IPS DF 4.7 (cell line): ENCODE data around the gene CCT5.
"Not testable (repeated sequence)": the region's sequence is repeated elsewhere in the genome, so short reads cannot be mapped to it uniquely, and the experiment has no call there.

Source experiments
- DNase-seq: peaks from one replicate; pipeline ENCODE4 v3.0.0-alpha.2; 2013; ENCODE audit warnings: low spot score; ENCODE audit errors: extremely low read depth

CCT5 gene

DNA sequence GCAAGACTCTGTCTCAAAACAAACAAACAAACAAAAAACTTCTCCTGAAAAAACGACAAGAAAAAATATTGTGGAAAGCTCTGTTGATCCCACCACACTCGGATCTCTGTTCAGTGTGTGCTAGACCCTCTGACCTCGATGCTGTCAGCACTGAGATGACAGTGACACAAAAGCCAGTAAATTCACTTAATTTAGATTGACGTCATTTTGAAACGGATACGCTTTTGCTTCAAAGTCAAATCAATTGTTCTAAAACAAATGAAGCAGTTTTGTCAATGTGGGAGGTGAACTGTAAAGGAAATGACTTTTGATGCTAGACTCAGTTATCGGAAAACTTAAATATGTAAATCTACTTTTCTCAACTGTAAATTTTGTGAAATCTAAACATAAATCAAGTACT, 26.6 kb downstream of the CCT5 start:
- no peak for DNase-seq

DNA sequence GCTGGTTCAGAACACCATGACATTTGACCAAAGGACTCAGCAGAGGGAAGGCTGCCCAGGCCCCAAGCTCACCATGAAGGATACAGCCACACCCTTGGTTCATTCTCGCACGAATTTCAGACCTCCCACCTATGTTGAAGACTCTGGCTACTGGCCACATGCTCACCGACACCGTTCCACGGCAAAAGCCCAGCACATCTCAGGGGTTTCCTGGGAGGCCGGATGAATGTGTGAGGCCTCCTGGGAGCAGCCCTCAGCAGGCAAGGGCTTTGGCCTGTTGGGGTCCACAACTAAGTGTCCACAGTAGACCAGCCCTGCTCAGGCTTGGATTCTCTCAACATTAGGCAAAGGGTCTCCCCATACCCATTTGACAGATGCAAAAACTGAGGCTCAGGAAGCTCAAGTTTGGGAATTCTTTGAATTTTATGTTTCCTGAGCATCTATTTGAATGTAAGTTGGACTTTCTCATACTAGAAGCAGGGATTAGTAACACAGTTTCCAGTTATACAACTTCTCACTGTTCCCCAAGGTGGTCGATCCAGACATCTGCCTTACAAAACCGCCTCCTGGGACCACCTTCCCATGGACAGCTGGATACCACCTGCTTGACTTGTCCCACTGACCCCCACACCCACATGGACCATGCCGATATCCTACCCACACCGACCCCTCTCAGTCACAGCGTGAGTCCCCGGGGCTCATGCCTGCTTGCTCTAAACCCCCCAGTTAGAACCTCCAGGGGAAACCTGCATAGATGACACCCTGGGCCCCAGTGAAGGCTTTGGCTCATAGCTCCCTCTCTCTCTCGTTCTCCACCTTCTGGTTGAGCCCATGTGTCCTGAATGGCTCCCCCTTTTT, 27.9 kb downstream of the CCT5 start:
- DNase-seq, result no peak

DNA sequence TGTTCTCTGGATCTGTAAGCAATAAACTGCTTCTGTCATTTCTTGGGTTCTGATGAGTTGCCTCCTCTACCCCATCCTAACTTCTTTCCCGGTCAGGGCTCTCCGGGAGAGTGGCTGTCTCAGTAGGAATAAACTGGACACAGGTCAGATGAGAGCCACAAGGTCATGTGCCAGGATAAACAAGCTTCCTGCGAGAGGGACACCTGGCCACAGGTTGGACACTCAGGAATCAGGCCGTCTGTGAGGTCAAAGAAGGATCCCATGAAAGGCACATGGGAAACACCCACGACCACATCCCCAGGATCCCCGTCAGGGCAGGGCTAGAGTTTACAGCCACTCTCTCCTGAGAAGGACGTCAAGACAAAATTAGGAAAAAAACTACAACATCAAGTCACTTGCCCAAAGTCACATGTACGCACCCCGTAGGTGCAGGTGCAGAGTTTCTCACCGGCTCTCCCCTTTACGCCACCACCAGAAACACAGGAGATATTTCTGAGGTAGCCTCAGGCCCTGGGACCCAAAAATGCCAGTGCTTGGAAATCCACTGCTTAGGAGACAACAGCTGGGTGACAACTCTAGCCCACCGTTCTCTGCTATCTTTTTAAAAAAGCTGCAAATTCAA, 28.7 kb downstream of the CCT5 start:
- no peak for DNase-seq

GRCh38 chr5:10279328-10279727, 29.2 kb downstream of the CCT5 start:
- DNase-seq, result no peak

- DNase-seq, result no peak
Measured at GRCh38 chr5:10279925-10280720, 30.0 kb downstream of the CCT5 start.

DNA sequence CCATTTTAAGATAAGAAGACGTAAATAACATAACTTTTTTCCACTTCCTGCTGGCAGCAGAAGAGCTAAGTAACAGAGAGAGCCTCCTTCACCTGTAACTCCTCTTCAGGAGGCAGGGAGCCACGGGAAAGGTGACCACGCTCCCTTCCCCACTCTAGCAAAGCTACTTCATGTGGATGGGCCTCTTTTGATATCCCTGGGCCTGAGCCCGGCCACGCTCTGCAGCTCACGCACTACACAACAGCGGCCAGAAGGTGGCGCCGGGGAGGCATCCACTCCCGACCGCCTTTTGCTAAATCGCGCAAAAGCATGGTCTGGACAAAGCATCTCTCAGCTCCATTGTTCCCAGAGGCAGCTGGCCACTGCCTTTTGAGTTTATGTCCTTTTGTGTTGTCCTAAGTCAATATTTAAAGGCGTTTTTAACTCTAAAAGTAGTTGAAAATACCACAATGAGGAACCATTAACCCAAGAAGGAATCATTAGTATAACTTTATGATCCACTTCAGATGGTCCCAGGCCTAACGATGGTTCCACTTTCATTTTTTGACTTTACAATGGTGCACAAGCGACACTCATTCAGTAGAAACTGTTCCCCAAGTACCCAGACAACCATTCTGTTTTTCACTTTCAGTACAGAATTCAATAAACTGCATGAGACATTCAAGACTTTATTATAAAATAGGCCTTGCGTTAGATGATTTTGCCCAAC, 34.0 kb downstream of the CCT5 start:
- peak; percentile 62 for DNase-seq

DNA sequence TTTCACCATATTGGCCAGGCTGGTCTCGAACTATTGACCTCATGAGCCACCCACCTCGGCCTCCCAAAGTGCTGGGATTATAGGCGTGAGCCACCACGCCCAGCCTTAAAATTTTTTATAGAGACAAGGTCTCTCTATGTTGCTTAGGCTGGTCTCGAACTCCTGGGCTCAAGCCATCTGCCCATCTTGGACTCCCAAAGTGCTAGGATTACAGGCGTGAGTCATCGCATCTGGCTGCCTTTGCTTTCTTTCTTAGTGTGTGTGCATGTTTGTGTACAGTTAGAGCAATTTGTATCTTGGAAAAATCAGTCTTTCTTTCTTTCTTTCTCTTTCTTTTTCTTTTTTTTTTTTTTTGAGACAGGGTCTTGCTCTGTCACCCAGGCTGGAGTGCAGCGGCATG, 35.3 kb downstream of the CCT5 start:
- DNase-seq, result not testable (repeated sequence)

GRCh38 chr5:10286162-10286861, 36.2 kb downstream of the CCT5 start:
- DNase-seq, result no peak

DNA sequence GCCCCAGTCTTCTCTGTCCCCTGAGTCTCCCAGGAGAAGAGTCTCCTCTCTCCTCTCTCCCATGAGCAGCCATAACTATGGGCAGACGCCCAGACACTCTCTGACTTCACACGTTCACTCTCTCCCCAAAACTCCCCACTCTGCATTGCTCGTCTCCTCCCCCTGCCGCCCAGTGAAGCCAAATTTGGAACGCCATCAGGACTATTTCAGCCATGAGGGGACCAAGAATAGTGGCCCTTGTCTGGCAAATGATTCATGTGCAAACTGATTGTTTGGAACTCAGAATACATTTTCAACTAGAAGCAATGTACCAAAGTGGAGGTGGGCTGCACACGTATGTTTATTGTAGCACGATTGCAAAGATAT, 36.8 kb downstream of the CCT5 start:
- no peak for DNase-seq

GRCh38 chr5:10288592-10289219, 38.6 kb downstream of the CCT5 start:
- DNase-seq, result no peak

- no peak for DNase-seq
Measured at GRCh38 chr5:10289353-10289752, 39.3 kb downstream of the CCT5 start.

DNA sequence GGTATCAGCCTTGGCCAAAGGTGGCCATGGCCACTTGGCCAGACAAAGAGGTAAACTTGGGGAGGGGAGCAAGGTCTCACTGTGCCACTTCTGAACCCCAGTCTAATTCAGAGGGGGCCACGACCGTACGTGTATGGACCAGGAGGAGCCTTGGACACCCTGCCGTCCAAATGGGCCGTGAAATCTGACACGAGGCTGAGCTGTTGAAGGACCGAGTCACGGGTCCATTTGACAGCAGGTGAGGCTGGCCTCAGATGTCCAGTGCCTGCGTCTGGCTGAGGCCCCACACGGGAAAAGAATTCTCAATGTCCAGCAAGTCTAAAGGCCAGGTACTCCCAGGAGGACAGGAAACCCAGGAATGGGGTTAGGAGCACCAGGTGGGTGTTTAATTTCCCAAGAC, 39.9 kb downstream of the CCT5 start:
- no peak for DNase-seq

DNA sequence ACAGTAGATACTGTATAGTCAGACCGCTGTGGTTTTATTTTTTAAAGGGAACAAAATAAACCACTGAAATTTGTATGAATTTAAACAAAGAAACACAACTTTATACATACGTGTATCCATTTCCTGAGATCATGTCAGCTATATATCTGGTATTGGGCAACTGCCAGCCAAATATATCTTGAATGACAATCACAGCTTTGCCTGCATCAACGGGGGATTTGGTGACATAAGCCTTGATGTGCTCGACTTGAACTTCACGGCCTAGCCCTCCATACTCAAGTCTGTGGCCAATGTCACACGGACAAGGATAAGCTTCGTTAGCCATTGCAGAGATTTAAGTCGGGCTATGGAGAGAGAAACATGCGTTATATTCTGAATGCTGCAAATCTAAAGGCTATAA, 40.4 kb downstream of the CCT5 start:
- DNase-seq, result no peak

GRCh38 chr5:10291692-10292339, 41.7 kb downstream of the CCT5 start:
- DNase-seq, result no peak

DNA sequence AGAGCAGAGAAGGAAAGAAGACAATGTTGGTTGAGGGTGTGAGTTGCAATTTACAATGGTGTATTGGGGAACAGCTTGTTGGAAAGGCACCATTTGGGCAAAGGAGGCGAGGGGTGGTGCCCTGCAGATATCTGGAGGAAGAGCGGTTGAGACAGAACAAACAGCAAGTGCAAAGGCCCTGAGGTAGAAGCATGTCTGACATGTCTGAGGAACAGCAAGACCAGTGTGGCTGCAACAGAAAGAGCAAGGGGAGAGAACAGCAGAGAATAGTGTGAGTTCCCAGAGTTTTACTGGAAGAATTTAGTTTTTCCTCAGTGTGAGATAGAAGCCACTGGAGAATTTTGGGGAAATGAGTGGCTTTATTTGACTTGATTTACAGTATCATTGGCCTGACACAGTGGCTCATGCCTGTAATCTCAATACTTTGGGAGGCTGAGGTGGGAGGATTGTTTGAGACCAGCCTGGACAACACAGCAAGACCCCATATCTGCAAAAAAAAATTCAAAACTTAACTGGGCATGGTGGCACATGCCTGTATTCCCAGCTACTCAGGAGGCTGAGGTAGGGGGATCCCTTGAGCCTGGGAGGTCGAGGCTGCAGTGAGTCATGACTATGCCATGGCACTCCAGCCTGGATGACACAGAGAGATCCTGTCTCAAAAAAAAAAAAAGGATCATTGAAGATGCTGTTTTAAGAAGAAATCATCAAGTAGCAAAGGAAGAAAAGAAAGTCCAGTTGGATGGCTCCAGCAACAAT, 44.0 kb downstream of the CCT5 start:
- DNase-seq, result no peak

- DNase-seq, result no peak
Measured at GRCh38 chr5:10295619-10296326, 45.7 kb downstream of the CCT5 start.

GRCh38 chr5:10297646-10298204, 47.6 kb downstream of the CCT5 start:
- DNase-seq, result no peak

DNA sequence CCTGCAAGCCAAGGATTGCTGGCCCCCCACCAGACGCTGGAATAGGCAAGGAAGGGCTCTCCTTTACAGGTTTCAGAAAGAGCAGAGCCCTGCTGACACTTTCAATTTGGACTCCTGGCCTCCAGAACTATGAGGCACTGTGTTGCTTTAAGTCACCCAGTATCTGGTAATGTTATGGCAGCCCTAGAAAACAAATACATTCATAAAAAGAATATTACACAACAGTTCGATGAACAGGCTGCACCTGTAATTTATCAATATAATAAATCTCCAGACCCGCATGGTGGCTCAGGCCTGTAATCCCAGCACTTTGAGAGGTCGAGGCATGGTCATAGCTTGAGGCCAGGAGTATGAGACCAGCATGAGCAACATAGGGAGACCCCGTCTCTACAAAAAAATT, 50.2 kb downstream of the CCT5 start:
- DNase-seq, result no peak
